Stimulated activated CD4-positive, alpha-beta T cell treated with anti-CD3 and anti-CD28 coated beads, Interleukin-1b, Interleukin-23, amount 100 ng/mL, for 48 hours (primary cell): ENCODE data around the gene PECR.
"Not testable (repeated sequence)": the region's sequence is repeated elsewhere in the genome, so short reads cannot be mapped to it uniquely, and the experiment has no call there.

Source experiments
- DNase-seq: peaks from one replicate; pipeline ENCODE4 v3.0.0-alpha.2; 2020

PECR gene

DNA sequence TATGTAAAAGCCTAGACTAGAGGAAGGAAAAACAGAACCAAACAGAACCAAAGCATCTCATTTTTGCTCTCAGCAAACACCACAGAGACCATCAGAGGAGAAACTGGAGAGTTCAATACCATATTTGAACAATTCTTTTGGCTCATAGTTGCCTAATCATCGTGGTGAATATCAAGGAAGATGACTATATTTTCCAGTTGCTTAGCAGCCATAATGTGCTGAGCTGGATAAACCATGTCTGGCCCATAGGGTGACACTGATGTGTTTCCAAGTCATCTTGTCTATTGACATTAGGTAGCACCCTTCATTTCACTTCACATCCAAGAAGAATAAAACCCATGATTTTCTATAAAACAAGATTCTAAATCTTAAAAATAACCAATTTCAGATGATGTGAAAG lies 21.6 kb upstream of the PECR start:
- no peak for DNase-seq

DNA sequence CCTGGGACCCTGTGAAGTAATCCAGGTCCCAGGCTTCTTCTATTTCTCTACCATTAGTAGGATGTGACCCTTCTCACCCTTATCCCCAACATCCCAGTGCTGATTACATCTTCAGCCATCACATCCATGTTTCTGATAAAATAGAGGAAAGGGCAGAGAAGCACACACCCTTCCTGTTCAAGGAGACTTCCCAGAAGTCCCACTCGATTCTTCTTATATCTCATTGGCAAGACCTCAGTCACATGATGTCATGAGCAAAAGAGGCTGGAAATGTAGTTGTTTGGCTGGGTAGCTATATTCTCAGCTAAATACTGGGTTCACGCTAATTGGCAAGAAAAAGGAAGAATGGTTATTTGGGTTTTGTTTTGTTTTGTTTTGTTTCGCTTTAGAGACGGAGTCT lies 19.5 kb upstream of the PECR start:
- no peak for DNase-seq

DNA sequence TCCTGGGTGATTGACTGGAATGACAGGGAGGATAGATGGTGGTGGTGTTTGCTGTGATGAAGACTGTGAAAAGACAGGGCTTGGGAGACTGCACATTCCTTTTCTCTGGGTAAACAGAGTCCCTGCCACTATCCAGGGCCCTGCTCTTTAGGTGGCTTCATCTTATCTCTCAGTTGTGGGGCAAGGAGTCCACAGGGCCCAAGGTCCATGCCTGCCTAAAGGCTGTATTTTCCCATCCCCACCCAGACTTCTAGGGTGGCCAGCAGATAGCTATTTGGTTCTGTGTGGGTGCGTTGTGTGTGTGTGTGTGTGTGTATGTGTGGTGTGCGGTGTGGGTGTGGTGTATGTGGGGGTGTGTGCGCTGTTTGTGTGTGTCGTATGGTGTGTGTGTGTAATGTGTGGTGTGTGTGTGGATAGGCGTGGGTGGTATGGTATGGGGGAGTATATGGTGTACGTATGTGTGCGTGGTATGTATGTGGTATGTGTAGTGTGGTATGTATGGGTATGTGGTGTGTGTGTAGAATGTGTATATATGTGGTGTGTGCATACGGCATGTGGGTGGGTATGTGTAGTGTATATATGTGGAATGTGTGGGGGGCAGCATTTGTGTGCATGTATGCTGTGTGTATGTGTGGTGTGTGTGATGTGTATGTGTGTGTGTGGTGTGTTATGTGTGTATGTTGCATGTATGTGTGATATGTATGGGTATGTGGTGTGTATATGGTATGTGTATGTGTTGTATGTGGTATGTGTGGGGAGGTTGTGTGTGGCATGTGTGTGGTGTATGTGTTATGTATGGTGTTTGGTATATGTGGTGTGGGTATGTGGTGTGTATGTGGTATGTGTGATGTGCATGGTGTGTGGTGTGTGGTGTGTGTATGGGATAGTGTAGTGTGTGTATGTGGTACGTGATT lies 17.1 kb upstream of the PECR start:
- no peak for DNase-seq

DNA sequence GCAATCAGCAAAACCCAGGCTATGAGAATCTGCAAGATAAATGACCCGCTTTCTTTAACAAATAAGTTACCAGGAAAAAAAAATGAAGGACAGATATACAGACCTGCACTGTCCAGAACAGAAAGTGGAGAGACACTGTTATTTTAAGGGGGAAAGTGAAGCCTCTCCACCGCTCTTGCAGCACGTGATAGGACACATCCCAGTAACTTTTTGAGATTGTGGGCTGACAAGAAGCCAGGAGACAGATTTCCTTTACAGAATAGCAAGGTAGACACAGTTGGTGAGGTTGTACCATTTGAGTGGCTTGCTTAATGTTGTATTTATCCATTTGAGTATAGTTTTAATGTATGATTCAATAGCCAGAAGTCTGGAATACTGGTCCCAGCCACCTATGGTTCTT lies 13.1 kb upstream of the PECR start:
- DNase-seq, result no peak

DNA sequence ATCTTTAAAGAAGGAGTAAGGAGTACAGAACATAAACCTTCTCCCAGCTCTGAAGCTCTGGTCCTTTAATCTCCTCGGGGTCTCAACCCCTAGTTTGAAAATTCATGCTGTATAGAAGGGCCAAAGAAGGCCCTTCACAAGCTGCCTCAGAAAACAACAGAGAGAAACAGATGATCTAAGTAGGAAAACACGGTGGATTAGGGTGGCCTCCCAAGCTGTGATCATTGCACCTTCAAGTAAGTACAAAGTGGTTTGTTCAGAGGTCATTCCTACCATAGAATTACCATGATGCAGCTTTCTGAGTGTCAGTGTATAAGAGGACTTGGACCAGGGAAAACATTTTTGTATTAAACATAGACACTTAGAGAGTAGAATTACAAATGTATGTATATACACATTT lies 11.0 kb upstream of the PECR start:
- DNase-seq, result no peak

DNA sequence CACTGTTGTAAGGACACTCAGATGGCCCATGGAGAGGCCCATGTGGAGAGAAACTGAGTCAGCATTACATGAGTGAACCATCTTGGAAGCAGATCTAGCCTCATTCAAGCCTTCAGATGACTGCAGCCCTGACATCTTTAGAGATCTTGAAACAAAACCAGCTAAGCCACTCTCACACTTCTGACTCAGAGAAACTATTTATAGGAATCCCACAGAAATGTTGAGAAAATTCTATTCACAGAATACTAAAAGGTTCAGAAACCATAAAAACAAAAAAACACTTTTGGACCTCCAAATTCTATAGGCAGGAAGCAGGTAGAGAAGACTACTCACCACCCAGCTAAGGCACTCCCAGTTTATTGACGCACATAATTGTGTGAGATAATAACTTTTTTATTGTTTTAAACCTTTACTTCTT lies 8.8 kb upstream of the PECR start:
- no peak for DNase-seq

DNA sequence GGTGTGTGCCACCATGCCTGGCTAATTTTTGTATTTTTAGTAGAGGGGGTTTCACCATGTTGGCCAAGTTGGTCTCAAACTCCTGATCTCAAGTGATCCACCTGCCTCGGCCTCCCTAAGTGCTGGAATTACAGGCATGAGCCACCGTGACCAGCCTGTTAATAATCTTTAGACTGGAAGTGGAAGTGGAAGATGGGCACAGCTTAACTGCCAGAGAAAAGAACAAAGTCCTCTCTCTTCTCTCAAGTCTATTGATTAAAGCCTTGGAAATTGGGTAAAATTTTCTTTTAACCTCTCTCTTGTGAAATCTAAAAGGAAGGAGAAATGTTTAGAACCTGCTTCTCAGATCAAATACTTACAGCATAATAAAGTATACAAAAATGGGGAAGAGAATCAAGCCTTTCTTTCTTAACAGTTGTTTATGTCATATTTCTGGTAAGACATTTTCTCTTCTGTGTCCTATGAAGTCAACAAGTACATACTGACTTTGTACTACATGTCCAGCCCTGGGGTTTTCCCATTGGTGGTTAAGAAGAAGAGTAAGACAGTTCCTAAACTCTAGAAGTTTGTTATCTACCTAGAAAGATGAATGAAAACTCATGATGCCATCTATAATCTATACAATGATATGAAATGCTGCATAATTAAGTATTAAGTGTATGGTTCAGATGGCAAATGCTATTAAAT lies 4.7 kb upstream of the PECR start:
- no peak for DNase-seq

DNA sequence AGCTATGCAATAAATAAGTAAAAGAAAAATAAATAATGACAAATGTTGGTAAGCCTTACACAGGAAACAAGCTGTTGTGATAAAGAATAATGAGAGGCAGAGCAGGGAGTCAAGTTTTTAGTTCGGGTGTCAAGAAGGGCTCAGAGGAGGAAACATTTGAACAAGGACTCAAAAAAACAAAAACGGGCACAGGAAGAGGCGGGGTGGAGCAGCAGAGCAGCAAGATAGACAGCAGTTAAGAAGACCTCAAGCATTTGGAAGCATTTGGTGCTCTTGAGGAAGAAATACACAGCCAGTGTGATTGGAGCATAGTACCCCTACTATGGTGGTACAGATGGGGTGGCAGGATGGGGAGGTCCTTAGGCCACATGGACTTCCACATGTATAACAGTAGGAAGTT lies 2.9 kb upstream of the PECR start:
- DNase-seq, result peak; percentile 28

DNA sequence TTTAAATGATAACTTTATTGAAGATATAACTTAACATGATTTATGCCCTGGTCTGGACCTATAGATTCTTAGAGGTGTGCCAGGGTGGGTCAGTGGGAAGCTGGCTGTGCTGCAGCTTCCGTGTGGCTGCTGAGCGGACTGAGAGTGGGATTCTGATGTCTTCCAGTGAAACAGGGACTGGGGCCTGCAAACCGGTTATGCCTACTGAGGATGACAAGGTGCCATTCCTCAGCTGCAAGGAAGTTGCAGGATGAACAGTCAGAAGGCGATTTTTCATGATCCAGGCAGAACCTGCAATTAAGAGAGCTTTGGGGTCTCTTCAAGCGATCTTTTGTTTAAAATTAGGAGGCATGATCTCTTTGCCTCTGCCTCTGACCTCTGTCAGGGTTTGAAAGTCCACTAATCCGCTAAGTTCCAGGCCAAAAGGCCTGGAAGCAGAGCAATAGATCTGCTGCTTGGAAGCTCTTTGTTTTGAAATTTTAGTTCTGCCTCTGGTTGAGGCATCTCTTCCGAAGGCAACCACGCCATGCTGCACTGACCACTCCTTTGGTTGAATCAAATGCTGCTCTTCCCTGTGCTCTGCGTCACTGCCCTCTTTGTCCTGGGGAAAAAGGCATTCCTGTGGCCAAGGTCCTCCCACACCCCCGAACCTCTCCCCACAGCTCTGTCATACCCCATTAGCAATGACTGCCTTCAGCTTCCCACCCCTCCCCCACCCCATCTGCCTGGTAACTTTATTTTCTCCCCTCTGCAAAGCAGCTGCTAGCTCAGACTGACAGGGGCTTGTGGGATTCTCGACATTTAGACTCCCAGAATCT lies 2.1 kb upstream of the PECR start:
- DNase-seq, result no peak

DNA sequence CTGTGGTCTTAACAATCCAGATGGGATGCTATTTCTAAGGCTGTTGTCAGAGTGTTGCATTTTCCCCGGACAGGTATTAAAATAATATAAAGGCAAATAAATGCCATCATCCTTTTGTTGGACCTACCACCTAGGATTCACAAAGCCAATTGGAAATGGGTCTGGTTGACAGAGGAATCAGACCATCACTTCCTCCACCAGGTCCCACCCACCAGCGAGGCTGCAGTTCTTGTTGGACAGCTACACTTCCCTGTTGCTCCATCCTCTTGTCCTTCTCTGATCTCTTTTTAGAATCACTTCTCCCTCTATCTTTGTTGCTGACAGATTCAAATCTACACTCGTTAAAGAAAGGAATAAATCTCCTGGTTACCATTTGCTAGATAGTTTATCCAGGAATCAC lies 1.2 kb upstream of the PECR start:
- DNase-seq, result no peak

DNA sequence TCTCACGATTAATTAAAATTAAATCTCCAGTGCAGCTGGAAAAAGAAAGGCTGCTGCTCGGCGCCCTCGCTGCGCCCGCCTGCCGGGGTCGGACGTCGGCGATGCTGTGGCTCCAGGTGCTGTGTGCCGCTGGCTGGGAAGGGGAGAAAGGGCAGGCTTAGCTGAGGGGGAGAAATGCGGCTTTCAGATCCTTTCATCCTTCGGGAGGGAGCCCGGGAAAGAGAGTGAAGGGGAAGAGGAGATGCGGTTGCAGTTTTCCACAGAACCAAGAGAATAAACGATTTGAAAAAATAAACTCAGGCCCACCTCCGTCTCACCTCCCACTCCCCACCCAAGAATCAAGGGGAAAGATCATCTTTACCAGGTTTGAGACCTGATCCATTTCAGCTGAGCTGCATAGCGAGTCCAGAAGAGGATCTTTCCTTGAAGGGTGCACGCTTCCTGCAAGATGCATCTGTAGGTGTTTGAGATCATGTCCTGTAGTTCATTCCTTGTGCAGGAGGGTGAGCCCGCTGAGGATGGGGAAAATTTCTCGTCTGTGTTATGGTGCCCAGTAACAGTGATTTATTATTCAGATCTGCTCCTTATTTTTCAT lies 605 bp upstream of the PECR start:
- DNase-seq, result no peak

DNA sequence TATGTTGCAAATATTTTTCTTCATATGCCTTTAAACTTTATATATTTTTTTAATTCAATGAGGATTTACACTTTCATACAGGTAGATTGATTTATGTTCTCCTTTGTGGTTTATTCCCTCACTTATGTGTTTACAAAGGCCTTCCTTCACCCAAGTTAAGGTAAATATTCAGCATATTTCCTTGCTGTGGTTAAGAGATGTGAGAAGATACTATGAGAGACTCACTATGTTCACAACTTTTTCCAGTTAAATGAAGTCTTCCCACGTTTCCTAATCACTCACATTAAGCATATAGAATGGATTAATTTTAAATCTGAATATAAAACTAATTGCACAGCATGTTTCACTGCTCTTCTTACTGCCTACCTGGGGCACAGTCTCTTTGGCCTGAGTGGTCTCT lies 597 bp downstream of the PECR start:
- no peak for DNase-seq

DNA sequence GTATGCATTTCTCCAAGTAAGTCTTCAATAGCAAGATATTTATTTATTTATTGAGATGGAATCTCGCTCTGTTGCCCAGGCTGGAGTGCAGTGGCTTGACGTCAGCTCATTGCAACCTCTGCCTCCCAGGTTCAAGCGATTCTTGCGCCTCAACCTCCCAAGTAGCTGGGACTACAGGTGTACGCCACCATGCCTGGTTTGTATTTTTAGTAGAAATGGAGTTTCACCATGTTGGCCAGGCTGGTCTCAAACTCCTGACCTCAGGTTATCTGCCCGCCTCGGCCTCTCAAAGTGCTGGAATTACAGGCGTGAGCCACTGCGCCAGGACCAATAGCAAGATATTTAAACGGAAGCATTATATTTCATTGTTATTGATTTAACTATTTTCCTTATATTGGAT lies 1.6 kb downstream of the PECR start:
- not testable (repeated sequence) for DNase-seq

DNA sequence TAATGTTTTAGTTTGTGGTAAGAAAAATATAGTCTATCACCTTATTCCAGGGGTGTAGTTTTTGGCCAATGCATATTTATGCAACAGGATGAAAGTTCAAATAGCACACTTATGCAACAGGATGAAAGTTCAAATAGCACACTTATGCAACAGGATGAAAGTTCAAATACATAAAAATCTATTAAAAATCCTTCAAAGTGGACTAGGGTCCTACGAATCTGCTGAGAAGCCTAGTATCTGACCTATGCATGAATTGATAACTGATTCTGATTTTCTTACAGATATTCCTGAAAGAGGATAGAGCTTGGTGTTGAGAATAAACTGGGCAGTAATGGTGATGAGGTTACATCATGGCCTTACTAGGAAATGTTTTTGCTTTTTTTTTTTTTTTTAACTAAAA lies 2.8 kb downstream of the PECR start:
- DNase-seq, result no peak

DNA sequence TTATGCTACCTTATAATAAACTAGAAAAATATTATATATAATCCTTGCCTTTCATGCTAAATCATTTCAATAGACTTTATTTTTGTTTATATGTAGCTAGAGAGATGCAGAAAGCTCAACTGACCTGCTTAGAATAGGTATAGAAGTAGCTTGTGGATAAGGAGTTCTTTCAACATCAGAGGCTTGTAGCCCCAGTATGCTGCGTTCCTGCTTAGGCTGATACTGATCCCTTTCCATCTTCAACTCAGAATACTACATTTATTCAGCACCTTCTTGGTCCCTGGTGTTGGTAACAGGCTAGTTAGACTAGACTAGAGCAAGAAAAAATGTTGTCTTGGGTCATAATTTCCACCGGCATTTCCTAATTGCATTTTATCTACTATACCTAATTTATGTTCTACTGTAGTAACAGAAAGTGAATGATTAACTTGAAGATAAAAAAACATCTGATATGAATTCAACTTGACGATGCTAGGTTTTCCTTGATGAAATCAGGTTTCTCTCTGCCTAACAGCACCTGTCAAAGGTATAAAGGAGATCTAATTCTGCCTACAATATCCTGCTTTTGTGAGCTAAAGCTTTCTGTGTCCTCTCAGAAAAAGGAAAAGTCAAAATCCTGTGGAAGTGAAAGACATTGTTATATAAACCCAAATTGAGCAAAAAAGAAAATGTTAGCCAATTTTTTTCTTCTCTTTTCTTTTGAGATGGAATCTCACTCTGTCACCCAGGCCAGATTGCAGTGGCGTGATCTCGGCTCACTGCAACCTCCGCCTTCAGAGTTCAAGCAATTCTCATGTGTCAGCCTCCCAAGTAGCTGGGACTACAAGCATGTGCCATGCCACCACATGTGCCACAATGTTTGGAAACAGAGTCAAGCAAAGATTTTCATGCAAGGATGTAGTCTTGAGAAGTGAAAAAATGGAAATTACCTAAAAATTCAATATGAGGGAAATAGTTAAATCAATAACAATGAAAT lies 5.8 kb downstream of the PECR start:
- no peak for DNase-seq

DNA sequence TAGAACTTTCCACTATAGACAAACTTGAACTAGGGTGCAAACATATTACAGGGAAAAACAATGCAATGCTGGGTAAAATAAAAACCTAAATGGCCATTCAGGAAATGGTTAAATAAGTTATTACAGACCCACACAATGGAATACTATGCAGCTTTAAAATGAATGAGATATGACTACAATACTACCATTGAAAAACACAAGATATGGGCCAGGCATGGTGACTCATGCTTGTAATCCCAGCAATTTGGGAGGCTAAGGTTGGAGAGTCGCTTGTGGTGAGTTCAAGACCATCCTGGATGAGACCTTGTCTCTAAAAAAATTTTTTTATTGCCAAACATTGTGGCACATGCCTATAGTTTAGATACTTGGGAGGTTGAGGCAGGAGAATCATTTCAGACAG lies 6.8 kb downstream of the PECR start:
- DNase-seq, result no peak

DNA sequence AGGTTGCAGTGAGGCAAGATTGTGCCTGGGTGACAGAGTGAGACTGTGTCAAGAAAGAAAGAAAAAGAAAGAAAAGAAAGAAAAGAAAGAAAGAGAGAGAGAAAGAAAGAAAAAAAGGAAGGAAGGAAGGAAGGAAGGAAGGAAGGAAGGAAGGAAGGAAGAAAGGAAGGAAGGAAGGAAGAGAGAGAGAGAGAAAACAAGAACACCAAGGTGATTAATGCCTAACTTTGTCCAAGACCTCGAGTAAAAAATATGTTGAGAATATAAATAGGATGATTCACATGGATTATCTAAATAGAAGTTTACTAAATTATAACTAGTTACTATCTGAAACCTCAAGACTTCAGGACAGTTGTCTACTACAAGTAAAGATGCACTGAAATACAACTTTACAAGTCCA lies 7.2 kb downstream of the PECR start:
- no peak for DNase-seq

DNA sequence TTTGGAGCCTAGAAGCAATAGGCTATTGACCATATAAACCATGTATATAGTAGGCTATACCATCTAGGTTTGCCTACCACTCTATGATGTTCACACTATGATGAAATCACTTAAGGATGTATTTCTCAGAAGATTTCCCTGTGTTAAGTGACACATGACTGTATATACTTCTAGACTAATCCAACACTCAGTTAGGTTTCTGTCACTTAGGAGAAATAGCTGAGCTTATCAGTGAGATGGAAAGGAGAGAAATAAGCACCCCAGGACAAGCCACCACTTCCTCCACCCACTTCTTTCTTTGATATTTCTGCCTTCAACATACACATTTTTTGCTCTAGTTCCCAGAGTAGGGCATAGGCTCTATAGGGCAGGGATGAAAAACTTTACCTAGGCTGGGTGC lies 7.8 kb downstream of the PECR start:
- no peak for DNase-seq

DNA sequence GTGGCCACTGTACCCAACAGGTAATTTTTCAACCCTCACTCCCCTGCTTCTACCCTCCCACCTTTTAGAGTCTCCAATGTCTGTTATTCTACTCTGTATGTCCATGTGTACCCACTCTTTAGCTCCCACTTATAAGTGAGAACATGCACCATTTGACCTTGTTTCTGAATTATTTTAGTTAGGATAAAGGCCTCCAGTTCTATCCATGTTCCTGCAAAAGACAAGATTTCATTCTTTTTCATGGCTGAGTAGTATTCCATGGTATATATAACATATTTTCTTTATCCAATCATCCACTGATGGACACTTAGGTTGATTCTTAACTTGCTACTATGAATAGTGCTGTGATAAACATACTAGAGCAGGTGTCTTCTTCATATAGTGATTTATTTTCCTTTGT lies 9.1 kb downstream of the PECR start:
- DNase-seq, result no peak

DNA sequence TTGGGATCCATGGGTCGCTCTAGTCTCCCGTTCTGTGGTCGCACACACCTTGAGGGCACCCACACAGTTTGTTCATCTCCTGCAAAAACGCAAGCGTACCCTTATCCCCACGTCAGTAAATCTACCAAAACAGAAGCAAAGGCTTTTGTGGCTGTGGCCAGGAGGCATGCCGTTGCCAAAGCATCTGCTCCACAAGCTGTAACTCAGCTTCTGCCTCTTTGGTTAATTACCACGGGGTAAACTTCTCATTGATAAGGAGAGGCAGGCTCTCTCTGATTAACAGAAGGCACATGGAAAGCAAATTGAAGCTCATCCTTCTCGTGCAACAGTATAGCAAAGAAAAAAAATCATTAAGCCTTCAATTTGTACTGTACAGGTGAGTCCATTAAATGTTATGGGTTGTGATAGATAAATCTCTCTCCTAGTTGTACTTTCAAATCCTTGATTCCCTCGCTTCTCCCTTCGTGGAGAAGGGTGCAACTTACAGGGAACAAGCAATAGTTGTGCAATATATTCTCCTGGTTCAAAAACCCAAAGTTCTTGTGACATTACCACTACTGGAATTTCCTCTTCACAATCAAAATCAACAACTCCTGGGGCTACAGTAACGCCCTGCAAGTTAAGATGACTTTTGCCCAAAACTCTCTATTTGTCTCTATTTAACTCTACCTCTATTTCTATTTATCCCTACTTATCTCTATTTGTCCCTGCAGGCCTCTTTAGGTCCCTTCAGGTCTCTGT lies 10.3 kb downstream of the PECR start:
- DNase-seq, result no peak

DNA sequence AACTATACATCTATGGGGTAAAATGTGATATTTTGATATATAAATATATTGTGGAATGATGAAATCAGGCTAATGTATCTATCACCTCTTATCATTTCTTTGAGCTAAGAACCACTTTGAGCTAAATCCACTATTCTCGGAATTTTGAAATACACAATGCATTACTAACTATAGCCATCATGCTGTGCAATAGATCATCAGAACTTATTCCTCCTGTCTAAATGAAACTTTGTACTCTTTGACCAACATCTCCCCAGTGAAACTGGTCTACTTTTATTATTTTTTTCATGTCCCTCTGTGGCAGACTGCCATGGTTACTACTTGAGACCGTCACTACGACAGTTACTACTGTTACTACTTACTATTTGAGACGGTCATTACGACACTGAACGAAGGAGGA lies 11.4 kb downstream of the PECR start:
- no peak for DNase-seq
